ENCODE results near the gene RCAN1. TPM values are rescaled to one million over a fixed set of nuclear protein-coding genes. Genes with fewer than 3 reads are reported as not detected.
A peak's percentile ranks its signal among the peaks of the same experiment; 100 is the strongest.

RCAN1 gene
- total and polyA plus RNA-seq, 10 donors = 5.3 to 28.6 (median 14.7) TPM

GRCh38 chr21:34514576-34515115, 100.3 kb downstream of the RCAN1 start:
- TF ChIP-seq POLR2A (IDR thresholded peaks at IDR 0.05) (no peak), POLR2AphosphoS5 (IDR thresholded peaks at IDR 0.05) (no peak), CTCF (IDR thresholded peaks at IDR 0.05 in 8 of 11, conservative IDR thresholded peaks at IDR 0.05 in 3 of 11) (no peak)
- H3K27me3 ChIP-seq (replicated peaks in 1 of 7) = no peaks in the 10 kb centered on the region
- H3K36me3 ChIP-seq = peaks cover 0 to 35% (median 0%) of the 10 kb centered on the region in 6 donors
- WGBS, 5 donors = 89 to 94% (median 93%) methylated on average over 10 of the region's 10 CpGs
- intact Hi-C loops (cut with DNase I; ENCODE audit: low total_unique reads) = no loop called here
- H3K9me3 ChIP-seq = no peaks in the 10 kb centered on the region
- peak overlapping the region in 1 of 8 donors; percentile 94 for H3K27ac ChIP-seq
- H3K4me3 ChIP-seq = no peak overlapping the region
- no peak for DNase-seq
- H3K4me1 ChIP-seq = peaks cover 0 to 53% (median 11%) of the 10 kb centered on the region in 6 donors

GRCh38 chr21:34513129-34513675, 101.7 kb downstream of the RCAN1 start:
- intact Hi-C loops (cut with DNase I; ENCODE audit: low total_unique reads) = no loop called here
- Histone ChIP-seq H3K9me3 (no peaks in the 10 kb centered on the region), H3K36me3 (peaks cover 0 to 34% (median 0%) of the 10 kb centered on the region in 6 donors), H3K27me3 (replicated peaks in 1 of 7) (no peaks in the 10 kb centered on the region), H3K4me3 (no peak overlapping the region), H3K27ac (peak overlapping the region in 7 of 8 donors; percentile 70 to 94 (median 89)), H3K4me1 (peaks cover 0 to 48% (median 11%) of the 10 kb centered on the region in 6 donors)
- DNase-seq = no peak
- no peak for TF ChIP-seq POLR2A (IDR thresholded peaks at IDR 0.05)
- peak in 1 of 3 donors; percentile 20 for TF ChIP-seq POLR2AphosphoS5 (IDR thresholded peaks at IDR 0.05)
- 67 to 98% (median 78%) methylated on average over 2 of the region's 2 CpGs for WGBS, 5 donors

GRCh38 chr21:34511787-34512455, 103.0 kb downstream of the RCAN1 start, which contains the start of gene KCNE1:
Gene KCNE1, minus strand, starts transcription at chr21:34512210. Its CDS starts 62,576 bp downstream, at chr21:34449634.
- H3K4me3 ChIP-seq = peak within 1 kb of the TSS in 4 of 8 donors; percentile 25 to 62 (median 32)
- no peaks in the 10 kb centered on the region for H3K27me3 ChIP-seq (replicated peaks in 1 of 7)
- intact Hi-C loops (cut with DNase I; ENCODE audit: low total_unique reads) = no loop called here
- peak within 1 kb of the TSS in 7 of 8 donors; percentile 70 to 94 (median 89) for H3K27ac ChIP-seq
- WGBS, 5 donors = 63 to 81% (median 70%) methylated on average over 9 to 14 of the region's 14 CpGs
- DNase-seq = peak; percentile 88
- H3K9me3 ChIP-seq = no peaks in the 10 kb centered on the region
- TF ChIP-seq POLR2A (IDR thresholded peaks at IDR 0.05) (peak in 1 of 3 donors; percentile 54), CTCF (IDR thresholded peaks at IDR 0.05 in 8 of 11, conservative IDR thresholded peaks at IDR 0.05 in 3 of 11) (no peak), POLR2AphosphoS5 (IDR thresholded peaks at IDR 0.05) (peak in 2 of 3 donors; percentile 24 to 87)
- peaks cover 0 to 35% (median 2%) of the 10 kb centered on the region in 6 donors for H3K4me1 ChIP-seq
- H3K36me3 ChIP-seq = peaks cover 0 to 32% (median 0%) of the 10 kb centered on the region in 6 donors

GRCh38 chr21:34511181-34511580, 103.7 kb downstream of the RCAN1 start:
- 80 to 98% (median 84%) methylated on average over 5 of the region's 5 CpGs for WGBS, 5 donors
- Histone ChIP-seq H3K27me3 (replicated peaks in 1 of 7) (no peaks in the 10 kb centered on the region), H3K9me3 (no peaks in the 10 kb centered on the region), H3K4me3 (peak overlapping the region in 4 of 8 donors; percentile 25 to 62 (median 32)), H3K36me3 (peaks cover 0 to 36% (median 0%) of the 10 kb centered on the region in 6 donors), H3K4me1 (peaks cover 0 to 30% (median 1%) of the 10 kb centered on the region in 6 donors), H3K27ac (peak overlapping the region in 7 of 8 donors; percentile 70 to 94 (median 89))
- intact Hi-C loops (cut with DNase I; ENCODE audit: low total_unique reads) = no loop called here
- DNase-seq = no peak
- no peak for TF ChIP-seq POLR2AphosphoS5 (IDR thresholded peaks at IDR 0.05)
- no peak for TF ChIP-seq CTCF (IDR thresholded peaks at IDR 0.05 in 8 of 11, conservative IDR thresholded peaks at IDR 0.05 in 3 of 11)
- TF ChIP-seq POLR2A (IDR thresholded peaks at IDR 0.05) = no peak
